ENCODE data around the gene CAMSAP1.

DNA sequence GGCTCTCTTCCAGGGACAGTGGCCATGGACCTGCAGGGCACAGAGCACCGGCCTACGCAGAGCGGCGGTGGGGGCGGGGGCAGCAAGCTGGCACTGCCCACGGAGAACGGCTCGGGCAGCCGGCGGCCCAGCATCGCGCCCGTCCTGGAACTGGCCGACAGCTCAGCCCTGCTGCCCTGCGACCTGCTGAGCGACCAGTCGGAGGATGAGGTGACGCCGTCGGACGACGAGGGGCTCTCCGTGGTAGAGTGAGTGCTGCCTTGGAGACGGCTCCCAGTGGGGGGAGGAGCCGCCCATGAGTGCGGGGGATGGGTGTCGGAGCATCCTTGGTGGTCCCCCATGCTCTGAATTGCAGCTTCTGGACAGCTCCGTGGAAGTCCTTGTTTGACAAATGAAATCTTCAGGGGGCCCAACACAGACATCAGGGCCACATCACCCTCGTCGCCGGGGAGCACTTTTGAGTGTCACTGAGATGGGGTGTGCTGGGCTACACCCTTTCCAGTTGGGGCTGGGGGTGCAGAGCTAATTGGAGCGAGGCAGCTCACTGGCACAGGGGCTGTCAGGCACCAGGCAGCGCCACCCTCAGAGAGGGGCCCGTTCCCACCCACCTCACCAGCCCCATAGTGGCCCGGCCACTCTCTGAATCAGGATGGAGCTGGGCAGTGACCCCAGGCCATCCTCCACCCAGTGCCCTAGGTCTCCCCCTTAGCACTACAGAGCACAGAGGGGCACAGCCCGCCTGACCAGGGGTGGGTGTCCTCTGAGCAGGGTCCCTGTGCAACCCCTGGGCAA lies 134.4 kb downstream of the CAMSAP1 start:
- TF ChIP-seq, protein P1, sequence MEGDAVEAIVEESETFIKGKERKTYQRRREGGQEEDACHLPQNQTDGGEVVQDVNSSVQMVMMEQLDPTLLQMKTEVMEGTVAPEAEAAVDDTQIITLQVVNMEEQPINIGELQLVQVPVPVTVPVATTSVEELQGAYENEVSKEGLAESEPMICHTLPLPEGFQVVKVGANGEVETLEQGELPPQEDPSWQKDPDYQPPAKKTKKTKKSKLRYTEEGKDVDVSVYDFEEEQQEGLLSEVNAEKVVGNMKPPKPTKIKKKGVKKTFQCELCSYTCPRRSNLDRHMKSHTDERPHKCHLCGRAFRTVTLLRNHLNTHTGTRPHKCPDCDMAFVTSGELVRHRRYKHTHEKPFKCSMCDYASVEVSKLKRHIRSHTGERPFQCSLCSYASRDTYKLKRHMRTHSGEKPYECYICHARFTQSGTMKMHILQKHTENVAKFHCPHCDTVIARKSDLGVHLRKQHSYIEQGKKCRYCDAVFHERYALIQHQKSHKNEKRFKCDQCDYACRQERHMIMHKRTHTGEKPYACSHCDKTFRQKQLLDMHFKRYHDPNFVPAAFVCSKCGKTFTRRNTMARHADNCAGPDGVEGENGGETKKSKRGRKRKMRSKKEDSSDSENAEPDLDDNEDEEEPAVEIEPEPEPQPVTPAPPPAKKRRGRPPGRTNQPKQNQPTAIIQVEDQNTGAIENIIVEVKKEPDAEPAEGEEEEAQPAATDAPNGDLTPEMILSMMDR (IDR thresholded peaks at IDR 0.05; ENCODE audit: low read length) = no peak
- TF ChIP-seq EZH2 (IDR thresholded peaks at IDR 0.05; ENCODE audit: borderline replicate concordance, low read length) = no peak
